Activated CD4-positive, alpha-beta T cell treated with anti-CD3 and anti-CD28 coated beads, Interleukin-2, amount 50 U/mL, for 1 hour (primary cell): ENCODE results near the gene SNAPC4.
"Not testable (repeated sequence)": the region's sequence is repeated elsewhere in the genome, so short reads cannot be mapped to it uniquely, and the experiment has no call there.

Experiments used
- DNase-seq: peaks from one replicate; pipeline ENCODE4 v3.0.0-alpha.2; 2020

SNAPC4 gene

DNA sequence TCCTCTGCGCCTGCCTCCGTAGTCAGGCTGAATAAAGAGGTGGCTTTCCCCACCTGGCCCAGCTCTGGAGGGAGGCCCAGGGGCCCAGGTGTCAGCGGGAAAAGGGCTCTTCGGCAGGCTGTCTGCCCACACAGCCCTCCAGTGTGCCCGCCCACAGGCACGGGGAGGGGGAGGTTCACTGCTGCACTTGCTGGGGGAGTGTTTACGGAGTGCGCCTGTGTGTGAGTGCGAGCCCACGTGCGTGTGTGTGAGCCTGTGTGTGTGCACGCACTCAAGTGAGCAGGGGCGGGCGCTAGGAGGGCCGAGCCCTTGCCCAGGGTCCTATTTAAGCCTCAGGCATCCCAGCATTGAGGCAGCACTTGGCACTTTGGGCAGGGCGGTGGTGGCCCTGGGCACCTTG lies 47.3 kb downstream of the SNAPC4 start:
- no peak for DNase-seq

DNA sequence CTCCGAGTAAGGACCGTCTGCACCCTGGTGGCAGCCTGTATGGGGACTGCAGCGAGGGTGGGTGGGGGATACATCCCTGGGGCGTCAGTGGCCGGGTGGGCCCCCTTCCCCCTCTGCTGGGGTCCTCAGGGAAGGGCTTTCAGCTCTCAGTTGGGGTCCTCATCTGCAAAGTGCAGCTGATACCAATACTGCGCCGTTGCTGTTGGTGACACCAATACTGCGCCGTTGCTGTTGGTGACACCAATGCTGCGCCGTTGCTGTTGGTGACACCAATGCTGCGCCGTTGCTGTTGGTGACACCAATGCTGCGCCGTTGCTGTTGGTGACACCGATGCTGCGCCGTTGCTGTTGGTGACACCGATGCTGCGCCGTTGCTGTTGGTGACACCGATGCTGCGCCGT lies 48.1 kb downstream of the SNAPC4 start:
- DNase-seq = not testable (repeated sequence)

DNA sequence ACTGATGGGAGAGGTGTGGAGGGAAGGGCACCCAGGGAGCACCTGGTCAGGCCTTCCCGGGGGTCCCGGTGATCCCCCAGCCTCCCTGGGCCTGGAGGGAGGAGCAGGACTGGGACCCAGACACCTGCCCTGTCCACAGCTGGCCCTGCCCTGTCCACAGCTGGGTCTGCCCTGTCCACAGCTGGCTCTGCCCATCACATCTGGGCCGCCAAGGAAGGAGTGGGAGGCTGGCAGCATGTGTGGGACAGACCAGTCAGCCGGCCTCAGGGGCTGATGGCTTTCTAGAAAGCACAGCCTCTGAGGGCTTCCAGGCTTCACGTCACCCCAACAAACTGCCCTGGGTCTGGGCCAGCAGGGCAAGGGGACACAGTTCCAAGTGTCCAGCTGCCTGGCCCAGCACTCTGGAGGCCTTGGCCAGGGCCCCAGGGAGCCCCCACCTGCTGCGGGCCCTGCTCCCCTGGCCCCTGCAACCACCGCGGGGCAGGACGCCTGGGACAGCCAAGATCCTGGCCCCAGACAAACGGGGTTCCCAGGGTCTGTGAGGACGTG lies 48.6 kb downstream of the SNAPC4 start:
- DNase-seq = no peak
